GM12874 (cell line): Measurements from ENCODE around the gene RLN3.

ENCODE experiments used
- CTCF ChIP-seq: IDR thresholded peaks from 2 replicates; pipeline ENCODE4 v1.5.1; 2011; ENCODE audit warnings: low read depth, mild to moderate bottlenecking, control low read depth, low read length, moderate library complexity; ENCODE audit not compliant: insufficient read depth

Gene RLN3

GRCh38 chr19:14061751-14062557, 34.0 kb downstream of the RLN3 start, which contains the start of gene PALM3:
TSS of gene PALM3 (minus strand) at chr19:14062076. CDS start at chr19:14061980, 96 bp downstream.
- TF ChIP-seq CTCF = no peak

- TF ChIP-seq CTCF = no peak
Observed at GRCh38 chr19:14062558-14062855, 34.6 kb downstream of the RLN3 start.

- no peak for TF ChIP-seq CTCF
Observed at GRCh38 chr19:14063105-14063504, 35.2 kb downstream of the RLN3 start.

- no peak for TF ChIP-seq CTCF
Observed at GRCh38 chr19:14066134-14066533, 38.2 kb downstream of the RLN3 start.

- TF ChIP-seq CTCF = no peak
Observed at GRCh38 chr19:14070268-14071050, 42.5 kb downstream of the RLN3 start.

- no peak for TF ChIP-seq CTCF
Observed at GRCh38 chr19:14072535-14073260, 44.8 kb downstream of the RLN3 start, which contains the start of gene MISP3. TSS of gene MISP3 (plus strand) at chr19:14072786. CDS start at chr19:14073310, 524 bp downstream.
